Calu3 (cell line): ENCODE measurements around the gene BAIAP3. TPM values are rescaled to one million over a fixed set of nuclear protein-coding genes. Genes with fewer than 3 reads are reported as not detected.

Experiments
- BruUV-seq: library from RNA; stranded (reverse); fragments of 400-500 nt; replicated peaks from 2 replicates; lab custom pipeline; 2021; lab: Mats Ljungman, UMichigan
- CTCF ChIA-PET: fragments of 300-600 bp; sonication (Branson Sonifier 250); formaldehyde crosslinking; loops from one replicate; lab custom pipeline; 2022; ENCODE audit warnings: antibody characterized with exemption; lab: Charles Lee
- DNase-seq: peaks from one replicate; pipeline ENCODE4 v3.0.0; 2022
- H3K27ac Mint-ChIP-seq: one replicate; pipeline ENCODE4 v1.8.0; 2022; ENCODE audit warnings: mixed read lengths; ENCODE audit not compliant: unreplicated experiment
- H3K27me3 Mint-ChIP-seq: one replicate; pipeline ENCODE4 v1.8.0; 2022; ENCODE audit warnings: mixed read lengths; ENCODE audit not compliant: unreplicated experiment
- H3K36me3 Mint-ChIP-seq: one replicate; pipeline ENCODE4 v1.8.0; 2022; ENCODE audit warnings: mild to moderate bottlenecking, moderate library complexity, mixed read lengths; ENCODE audit not compliant: insufficient read depth, unreplicated experiment
- H3K4me1 Mint-ChIP-seq: one replicate; pipeline ENCODE4 v1.8.0; 2022; ENCODE audit warnings: mild to moderate bottlenecking, low read depth, mixed read lengths; ENCODE audit not compliant: unreplicated experiment
- H3K4me3 Mint-ChIP-seq: one replicate; pipeline ENCODE4 v1.8.0; 2022; ENCODE audit warnings: mild to moderate bottlenecking, low read depth, moderate library complexity, mixed read lengths; ENCODE audit not compliant: unreplicated experiment
- H3K9me3 Mint-ChIP-seq: one replicate; pipeline ENCODE4 v1.8.0; 2022; ENCODE audit warnings: low read depth, mixed read lengths; ENCODE audit not compliant: unreplicated experiment
- intact Hi-C: fragments of 100-400 bp; cut with micrococcal nuclease; formaldehyde crosslinking; loops from one replicate; pipeline ENCODE4 v1.10.0; 2022; ENCODE audit not compliant: unreplicated experiment
- total RNA-seq: library from RNA; stranded (reverse); gene quantifications from 2 replicates; pipeline ENCODE4 v1.2.3, GENCODE V29; 2022
- TF ChIP-seq, protein P1 (sequence below): fragments of 200-600 bp; IDR thresholded peaks from one replicate; pipeline ENCODE4 v1.8.0; 2022; ENCODE audit warnings: antibody characterized with exemption; ENCODE audit not compliant: unreplicated experiment

The BAIAP3 gene
- total RNA-seq, 1 experiment from 2014 or later: 2.4 TPM

DNA sequence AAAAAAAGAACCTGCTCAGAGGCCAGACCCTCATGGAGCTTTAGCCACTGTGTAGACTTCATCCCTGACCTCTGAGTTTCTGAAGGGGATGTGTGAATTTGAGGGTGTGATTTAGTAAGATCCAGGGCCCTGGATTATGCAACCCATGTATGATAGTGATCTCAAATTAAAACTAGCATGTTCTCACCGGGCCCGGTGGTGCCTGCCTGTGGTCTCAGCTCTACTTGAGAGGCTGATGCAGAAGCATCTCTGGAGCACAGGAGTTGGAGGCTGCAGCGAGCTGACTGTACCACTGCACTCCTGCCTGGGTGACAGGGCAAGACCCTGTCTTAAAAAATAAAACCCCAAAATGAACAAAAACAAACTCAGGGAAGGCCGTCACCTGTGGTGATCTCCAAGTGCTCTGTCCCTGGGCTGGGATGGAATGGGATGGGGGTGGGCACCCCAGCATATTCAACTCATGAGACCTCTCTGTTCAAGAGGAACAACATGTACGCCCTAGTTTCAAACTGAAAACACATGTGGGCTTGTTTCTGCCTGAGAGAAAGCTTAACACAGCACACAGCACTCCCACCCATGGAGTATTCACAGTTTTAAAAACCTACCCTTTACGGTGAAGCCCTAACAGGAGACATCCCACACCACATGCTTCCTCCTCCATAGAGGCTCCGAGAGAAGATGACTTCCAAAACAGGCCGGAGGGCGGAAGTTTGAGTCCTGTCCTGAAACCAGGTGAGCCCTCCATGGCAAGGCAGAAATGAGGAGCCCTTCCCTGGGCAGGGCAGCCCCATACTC, 48.4 kb downstream of the BAIAP3 start:
- DNase-seq: no peak
- Mint-ChIP-seq H3K9me3 (no peaks in the 10 kb centered on the region), H3K36me3 (peaks cover 27% of the 10 kb centered on the region), H3K27ac (no peak overlapping the region), H3K4me3 (no peak overlapping the region), H3K27me3 (no peaks in the 10 kb centered on the region), H3K4me1 (peaks cover 16% of the 10 kb centered on the region)
- intact Hi-C loops: no loop called here
- BruUV-seq: no TSS peak
- TF ChIP-seq, protein P1, sequence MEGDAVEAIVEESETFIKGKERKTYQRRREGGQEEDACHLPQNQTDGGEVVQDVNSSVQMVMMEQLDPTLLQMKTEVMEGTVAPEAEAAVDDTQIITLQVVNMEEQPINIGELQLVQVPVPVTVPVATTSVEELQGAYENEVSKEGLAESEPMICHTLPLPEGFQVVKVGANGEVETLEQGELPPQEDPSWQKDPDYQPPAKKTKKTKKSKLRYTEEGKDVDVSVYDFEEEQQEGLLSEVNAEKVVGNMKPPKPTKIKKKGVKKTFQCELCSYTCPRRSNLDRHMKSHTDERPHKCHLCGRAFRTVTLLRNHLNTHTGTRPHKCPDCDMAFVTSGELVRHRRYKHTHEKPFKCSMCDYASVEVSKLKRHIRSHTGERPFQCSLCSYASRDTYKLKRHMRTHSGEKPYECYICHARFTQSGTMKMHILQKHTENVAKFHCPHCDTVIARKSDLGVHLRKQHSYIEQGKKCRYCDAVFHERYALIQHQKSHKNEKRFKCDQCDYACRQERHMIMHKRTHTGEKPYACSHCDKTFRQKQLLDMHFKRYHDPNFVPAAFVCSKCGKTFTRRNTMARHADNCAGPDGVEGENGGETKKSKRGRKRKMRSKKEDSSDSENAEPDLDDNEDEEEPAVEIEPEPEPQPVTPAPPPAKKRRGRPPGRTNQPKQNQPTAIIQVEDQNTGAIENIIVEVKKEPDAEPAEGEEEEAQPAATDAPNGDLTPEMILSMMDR: no peak
- CTCF ChIA-PET: no interaction called here

- Mint-ChIP-seq H3K4me3 (no peak overlapping the region), H3K27me3 (no peaks in the 10 kb centered on the region), H3K36me3 (peaks cover 23% of the 10 kb centered on the region), H3K27ac (no peak overlapping the region), H3K4me1 (peaks cover 6% of the 10 kb centered on the region), H3K9me3 (no peaks in the 10 kb centered on the region)
- CTCF ChIA-PET: no interaction called here
- no peak for DNase-seq
- TF ChIP-seq, protein P1: no peak
- BruUV-seq: no TSS peak
- intact Hi-C loops: no loop called here
These were observed 50.1 kb downstream of the BAIAP3 start for GRCh38 chr16:1383556-1383955.

- no peak for DNase-seq
- H3K36me3 Mint-ChIP-seq: peaks cover 9% of the 10 kb centered on the region
- no peak overlapping the region for H3K4me3 Mint-ChIP-seq
- intact Hi-C loops: no loop called here
- H3K9me3 Mint-ChIP-seq: no peaks in the 10 kb centered on the region
- no peaks in the 10 kb centered on the region for H3K27me3 Mint-ChIP-seq
- no peaks in the 10 kb centered on the region for H3K4me1 Mint-ChIP-seq
- H3K27ac Mint-ChIP-seq: no peak overlapping the region
- TF ChIP-seq, protein P1: no peak
- CTCF ChIA-PET: no interaction called here
- BruUV-seq: no TSS peak
These were observed 51.8 kb downstream of the BAIAP3 start for GRCh38 chr16:1385232-1385631.

DNA sequence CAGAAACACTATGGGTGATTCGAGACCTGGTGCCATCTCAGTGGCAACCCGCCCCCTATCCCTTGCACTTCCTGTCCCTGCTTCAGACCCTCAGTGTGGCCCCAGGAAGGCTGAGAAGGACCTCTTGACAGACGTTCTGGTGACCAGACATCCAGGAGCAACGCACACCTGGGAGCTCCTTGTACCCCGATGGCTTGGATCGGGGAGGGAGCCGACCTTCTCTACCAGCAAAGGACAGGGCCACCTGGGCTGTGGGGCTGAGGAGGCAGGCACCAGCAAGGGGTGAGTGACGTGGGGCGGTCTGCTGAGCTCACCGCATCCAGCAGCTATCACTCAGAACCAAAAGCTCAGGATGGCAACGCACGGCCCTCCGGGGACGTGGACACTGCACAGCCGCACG, 53.9 kb downstream of the BAIAP3 start:
- DNase-seq: no peak
- Mint-ChIP-seq H3K4me3 (no peak overlapping the region), H3K4me1 (no peaks in the 10 kb centered on the region), H3K9me3 (no peaks in the 10 kb centered on the region), H3K27me3 (no peaks in the 10 kb centered on the region), H3K27ac (no peak overlapping the region), H3K36me3 (peaks cover 7% of the 10 kb centered on the region)
- no TSS peak for BruUV-seq
- intact Hi-C loops: no loop called here
- CTCF ChIA-PET: interaction anchor here (0.6 kb wide), 1 partner anchor 474 kb away, joined by 7 read pairs; no protein-coding TSS in a partner anchor
- TF ChIP-seq, protein P1: no peak
